ENCODE data around the gene GPR68.

The GPR68 gene, protein sequence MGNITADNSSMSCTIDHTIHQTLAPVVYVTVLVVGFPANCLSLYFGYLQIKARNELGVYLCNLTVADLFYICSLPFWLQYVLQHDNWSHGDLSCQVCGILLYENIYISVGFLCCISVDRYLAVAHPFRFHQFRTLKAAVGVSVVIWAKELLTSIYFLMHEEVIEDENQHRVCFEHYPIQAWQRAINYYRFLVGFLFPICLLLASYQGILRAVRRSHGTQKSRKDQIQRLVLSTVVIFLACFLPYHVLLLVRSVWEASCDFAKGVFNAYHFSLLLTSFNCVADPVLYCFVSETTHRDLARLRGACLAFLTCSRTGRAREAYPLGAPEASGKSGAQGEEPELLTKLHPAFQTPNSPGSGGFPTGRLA

DNA sequence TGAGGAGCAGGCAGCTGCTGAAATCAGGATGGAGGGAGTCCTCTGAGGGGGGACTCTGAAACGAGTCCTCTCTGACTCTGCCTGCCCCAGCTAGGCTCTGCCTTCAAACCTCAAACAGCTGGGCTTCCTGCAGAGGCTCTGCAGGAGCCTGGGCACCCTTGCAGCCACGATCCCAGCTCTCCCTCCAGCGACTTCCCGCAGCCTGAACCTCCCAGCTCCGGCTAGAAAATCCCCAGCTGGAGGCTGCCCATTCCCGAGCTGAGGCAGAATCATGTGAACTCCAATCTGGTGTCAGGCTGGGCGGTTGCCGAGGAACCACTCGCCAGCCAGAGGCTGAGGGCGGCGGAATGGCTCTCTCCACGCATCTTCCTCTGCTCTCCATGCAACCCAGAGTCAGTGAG, at the start of gene GPR68:
Gene GPR68 (minus strand): TSS at position 204 of the 401 bp plus-strand sequence. CDS start 9,654 bp downstream, outside the sequence.
- in situ Hi-C loops (cut with MboI; ENCODE audit: low sequenced_read_pairs): no loop called here

DNA sequence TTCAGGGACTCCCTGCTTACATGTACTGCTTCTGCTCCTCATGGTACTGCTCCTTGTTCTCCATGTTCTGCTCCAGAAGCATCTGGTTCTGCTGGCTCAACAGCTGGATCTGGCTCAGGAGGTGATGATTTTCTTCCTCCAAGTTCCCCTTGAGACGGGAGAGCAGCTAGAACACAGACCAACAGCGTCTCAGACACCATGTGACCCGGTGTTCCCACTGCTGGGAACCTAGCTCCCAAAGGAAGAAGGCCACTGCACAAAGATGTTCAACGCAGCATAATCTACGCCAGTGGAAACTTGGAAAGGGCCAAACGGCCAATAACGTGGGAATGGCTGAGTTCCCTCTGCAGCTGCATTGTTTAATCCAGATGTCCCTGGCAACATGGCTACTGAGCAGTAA, 49.6 kb upstream of the GPR68 start:
- in situ Hi-C loops (cut with MboI; ENCODE audit: low sequenced_read_pairs): loop anchor here (25.0 kb wide), 1 partner anchor 382 kb away; no protein-coding TSS in a partner anchor

DNA sequence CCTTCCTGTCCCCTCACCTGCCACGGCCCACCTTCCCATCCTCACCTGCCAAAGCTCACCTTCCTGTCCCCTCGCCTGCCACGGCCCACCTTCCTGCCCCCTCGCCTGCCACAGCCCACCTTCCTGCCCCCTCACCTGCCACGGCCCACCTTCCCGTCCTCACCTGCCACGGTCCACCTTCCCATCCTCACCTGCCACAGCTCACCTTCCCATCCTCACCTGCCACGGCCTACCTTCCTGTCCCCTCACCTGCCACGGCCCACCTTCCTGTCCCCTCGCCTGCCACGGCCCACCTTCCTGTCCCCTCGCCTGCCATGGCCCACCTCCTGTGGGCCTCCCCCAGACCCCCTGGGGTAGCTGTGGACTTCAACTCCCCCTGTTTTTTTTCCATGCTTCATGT, 48.8 kb upstream of the GPR68 start:
- in situ Hi-C loops (cut with MboI; ENCODE audit: low sequenced_read_pairs): loop anchor here (25.0 kb wide), 1 partner anchor 381 kb away; no protein-coding TSS in a partner anchor

DNA sequence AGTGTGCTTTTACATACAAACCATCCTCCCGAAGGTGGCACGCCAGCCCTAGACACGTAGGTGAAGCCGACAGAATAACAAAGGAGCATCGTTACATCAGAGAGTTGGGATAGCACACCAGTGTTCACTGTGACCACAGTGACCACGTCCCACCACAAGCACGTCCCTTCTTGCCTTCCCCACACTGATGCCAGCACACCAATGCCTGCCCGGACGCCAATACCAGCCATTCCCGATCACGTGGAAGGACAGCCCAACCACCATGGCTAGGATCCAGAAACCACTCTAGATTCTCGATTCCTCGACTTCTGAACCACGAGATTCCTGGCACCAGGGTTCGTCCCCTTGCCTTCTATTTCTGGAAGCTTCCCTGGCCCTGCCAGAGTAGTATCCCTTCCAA, 48.0 kb upstream of the GPR68 start:
- in situ Hi-C loops (cut with MboI; ENCODE audit: low sequenced_read_pairs): loop anchor here (25.0 kb wide), 1 partner anchor 380 kb away; no protein-coding TSS in a partner anchor

DNA sequence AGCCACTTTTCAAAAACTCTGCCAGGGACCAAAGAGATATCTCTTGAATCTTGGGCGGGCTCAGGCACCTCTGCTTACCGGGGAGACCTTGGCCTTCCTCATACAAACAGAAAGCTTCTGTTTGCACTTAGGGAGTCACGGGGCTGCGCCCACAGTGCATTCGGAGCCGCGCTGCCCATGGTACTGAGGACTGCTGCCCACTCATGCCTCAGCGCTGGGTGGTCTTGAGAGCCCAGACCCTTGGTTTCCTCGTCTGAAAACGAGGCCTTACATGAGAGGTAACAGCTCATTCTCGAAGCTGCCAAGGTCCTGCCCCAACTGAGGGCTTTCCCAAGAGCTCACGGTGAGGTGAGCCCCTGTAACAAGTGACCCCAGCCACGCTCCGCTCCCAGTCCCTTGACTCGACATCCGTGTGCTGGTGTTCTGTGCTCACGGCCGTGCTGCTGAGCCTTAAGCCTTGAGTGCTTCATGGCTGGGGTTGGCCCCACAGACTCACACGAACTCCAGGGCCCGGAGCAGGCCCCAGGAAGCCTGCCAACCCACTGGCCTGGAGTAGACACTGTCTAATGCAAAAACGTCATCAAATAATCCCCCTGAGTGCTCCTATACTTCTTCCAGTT, 47.4 kb upstream of the GPR68 start:
- in situ Hi-C loops (cut with MboI; ENCODE audit: low sequenced_read_pairs): loop anchor here (25.0 kb wide), 1 partner anchor 380 kb away; no protein-coding TSS in a partner anchor

DNA sequence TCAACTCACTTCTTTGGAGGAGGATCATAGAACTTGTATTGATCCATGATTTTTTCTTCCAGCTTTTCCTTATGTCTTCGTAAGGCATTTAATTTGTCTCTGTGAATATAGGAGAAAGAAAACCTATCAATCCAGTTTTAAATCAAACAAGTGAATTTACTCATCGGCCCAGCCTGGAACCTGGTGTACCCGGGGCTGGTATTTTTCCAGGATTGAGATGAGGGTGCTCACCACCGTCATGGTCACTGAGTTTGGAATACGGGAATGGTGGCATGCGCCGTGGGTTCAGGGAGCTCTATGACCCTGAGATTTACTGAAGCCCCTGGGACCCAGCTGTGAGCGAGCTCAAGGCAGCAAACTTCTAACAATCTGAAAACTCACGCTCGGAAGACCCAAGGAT, 46.5 kb upstream of the GPR68 start:
- in situ Hi-C loops (cut with MboI; ENCODE audit: low sequenced_read_pairs): loop anchor here (25.0 kb wide), 1 partner anchor 379 kb away; no protein-coding TSS in a partner anchor

DNA sequence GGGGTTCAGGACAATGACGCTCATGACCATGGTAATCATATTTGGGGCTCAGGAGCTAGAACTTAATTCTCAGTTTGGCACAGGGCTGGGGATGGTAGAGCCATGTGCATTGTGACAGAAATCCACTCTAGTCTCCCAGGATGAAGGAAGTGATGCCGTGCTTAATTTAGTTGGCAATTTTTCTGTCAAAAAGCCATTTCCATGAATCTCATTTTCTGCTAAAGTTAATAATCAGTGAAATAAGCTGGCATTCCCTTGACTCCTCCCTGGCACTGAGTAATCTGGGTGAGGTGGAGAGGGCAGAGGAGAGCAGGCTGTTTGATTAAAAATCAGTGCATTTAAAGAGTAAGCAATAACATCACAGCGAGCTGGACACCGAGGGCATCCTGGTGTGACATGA, 45.0 kb upstream of the GPR68 start:
- in situ Hi-C loops (cut with MboI; ENCODE audit: low sequenced_read_pairs): loop anchor here (10.0 to 25.0 kb wide), 2 partner anchors 115 to 377 kb away; no protein-coding TSS in a partner anchor

DNA sequence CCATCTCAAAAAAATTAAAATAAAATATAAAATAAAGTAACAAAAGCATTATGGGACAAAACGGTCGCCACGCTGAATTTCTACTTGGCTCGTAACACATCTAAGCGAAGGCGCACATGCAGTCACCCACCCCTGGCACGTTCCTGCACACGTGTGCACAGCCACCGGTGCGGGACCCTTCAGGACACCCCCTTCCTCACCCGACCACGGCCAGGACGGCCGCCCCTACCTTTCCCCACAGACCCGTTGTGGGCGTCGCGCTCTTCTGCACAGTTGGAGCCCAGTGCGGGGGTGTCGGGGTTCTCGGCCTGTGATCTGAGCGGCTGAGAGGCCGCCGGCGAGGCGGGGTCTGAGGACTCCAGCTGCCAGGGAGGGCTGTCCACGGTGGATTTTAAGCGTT, 44.4 kb upstream of the GPR68 start:
- in situ Hi-C loops (cut with MboI; ENCODE audit: low sequenced_read_pairs): loop anchor here (10.0 to 25.0 kb wide), 2 partner anchors 114 to 377 kb away; no protein-coding TSS in a partner anchor

DNA sequence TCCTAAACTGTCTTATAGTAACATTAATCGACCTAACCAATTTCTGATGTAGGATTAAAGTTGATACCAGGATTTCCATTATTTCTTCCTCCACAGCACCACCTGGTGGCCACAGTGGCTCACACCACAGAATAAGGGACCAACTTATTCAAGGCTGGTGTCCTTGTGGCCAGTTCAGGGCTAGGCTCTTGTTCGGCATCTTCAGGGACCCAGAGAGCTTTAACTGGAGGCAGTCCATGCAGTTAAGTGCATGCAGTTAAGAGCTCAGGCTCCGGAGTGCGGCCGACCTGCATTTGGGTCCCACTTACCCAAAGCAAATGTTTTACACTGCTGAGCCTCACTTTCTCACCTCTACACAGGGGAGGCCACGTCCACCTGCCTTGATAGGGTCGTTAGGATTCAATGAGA, 42.0 kb upstream of the GPR68 start:
- in situ Hi-C loops (cut with MboI; ENCODE audit: low sequenced_read_pairs): loop anchor here (10.0 to 25.0 kb wide), 2 partner anchors 112 to 374 kb away; no protein-coding TSS in a partner anchor

DNA sequence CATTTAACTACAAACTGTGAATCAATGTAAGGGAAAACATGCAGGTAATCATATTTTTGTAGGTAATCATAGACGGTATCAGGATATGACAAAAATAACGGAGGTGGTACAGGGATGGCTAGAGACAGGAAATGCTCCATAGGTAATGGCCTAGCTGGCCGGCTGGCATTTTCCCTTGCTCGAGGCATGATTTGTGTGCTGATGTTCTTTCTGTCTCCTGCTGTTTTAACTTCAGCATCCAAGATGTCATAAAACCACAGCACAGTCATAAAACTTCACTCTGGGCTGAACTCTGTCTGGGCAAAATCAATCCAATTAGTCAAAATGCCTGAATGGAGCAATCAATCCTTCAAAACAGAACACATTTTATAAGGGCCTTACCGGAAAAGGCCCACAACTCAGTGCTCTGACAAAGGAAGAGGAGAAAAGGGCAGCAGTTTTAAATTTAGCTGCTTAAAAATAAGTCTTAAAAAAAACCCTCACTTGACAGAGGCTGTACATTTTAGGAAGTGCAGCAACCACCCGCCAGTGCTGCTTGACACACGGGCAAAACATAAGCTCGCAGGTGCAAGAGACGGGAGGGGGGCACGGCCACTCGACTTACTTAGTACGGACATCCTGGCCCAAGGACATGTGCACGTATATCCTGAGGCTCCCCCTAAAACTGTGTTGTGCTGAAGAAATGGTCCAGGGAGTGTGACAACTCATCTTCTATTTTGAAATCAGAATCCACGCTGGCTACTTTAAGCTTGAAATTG, 40.5 kb upstream of the GPR68 start:
- in situ Hi-C loops (cut with MboI; ENCODE audit: low sequenced_read_pairs): loop anchor here (10.0 to 25.0 kb wide), 2 partner anchors 110 to 373 kb away; no protein-coding TSS in a partner anchor

DNA sequence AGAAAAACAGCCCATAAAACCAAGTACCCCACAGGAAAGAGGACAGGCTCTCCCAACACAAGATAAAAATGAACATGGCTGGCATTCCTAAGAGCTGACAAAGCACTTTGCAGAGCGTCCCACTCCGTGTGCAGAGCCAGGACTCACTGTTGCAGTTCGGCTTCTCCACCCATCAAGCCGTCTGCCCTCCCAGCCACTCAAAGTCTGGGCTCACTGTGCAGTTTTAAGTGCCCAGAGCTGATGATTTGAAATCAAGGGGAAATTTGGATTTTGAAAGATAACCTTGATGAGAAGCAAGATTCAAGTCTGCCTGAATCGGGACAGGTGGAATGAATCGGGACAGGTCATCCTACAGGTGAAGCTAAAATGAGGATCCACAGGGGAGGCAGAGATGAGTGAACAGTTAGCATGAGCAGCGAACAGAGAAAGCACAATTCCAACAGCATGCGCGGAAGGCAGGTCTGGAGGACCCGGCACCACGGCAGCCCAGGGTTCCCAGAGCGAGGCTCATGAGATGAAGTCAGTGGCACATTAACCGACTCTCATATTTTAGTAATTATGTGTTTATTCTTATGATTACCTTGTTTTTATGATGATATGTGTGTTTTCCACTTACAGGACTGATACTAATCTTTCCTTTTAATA, 39.8 kb upstream of the GPR68 start:
- in situ Hi-C loops (cut with MboI; ENCODE audit: low sequenced_read_pairs): loop anchor here (10.0 to 25.0 kb wide), 2 partner anchors 109 to 372 kb away; no protein-coding TSS in a partner anchor

DNA sequence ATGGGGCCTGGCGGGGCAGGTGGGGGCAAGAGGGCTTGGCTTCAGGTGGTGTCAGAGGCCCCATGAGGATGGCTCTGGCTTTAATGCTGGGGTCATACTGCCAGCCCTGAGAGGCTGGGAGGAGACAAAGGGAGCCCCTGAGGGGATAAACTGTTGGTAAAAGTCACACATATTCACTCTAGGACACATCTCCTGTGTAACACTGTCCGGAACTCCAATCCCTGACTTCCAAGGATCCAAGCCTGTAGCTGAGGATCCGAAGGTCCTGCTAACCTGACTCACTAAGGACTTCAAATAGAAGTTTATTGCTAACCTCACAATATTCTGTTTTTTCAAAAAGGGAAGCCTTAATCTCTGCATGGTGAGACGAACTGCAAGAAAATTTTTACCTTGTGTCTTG, 39.2 kb upstream of the GPR68 start:
- in situ Hi-C loops (cut with MboI; ENCODE audit: low sequenced_read_pairs): loop anchor here (10.0 to 25.0 kb wide), 2 partner anchors 109 to 371 kb away; no protein-coding TSS in a partner anchor

DNA sequence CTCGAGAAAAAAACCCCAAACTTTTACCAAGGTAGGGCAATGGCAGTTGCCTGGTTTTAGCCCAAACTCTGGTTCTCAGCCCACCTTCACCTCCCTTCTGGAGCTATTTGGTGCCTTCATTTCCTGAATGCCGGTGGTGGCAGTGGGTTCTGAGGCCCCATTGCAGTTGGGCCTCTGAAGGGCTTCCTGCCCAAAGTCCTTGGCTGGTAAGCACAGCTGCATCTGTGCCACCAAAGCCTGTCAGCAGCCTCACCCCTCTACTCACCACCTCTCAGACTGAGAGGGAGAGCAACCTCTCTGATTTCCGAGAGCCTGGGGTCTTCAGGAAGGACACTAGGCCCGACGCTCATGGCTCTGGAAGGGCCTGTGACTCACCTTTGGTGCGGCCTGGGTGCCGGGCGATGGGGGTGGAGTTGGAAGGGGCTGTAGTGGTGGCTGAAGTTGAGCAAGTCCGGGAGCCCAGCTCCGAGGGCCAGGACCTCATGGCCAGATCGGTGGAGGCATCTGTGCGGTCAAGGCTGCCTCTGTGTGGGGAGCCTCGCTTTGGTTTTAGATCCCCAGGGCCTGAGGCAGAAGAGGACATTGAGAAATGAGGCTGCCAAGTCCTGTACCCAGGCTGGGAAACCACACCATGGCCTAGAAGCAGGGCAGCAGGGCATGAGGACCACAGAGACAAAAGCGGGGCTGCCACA, 38.6 kb upstream of the GPR68 start:
- in situ Hi-C loops (cut with MboI; ENCODE audit: low sequenced_read_pairs): loop anchor here (10.0 to 25.0 kb wide), 2 partner anchors 108 to 371 kb away; no protein-coding TSS in a partner anchor

DNA sequence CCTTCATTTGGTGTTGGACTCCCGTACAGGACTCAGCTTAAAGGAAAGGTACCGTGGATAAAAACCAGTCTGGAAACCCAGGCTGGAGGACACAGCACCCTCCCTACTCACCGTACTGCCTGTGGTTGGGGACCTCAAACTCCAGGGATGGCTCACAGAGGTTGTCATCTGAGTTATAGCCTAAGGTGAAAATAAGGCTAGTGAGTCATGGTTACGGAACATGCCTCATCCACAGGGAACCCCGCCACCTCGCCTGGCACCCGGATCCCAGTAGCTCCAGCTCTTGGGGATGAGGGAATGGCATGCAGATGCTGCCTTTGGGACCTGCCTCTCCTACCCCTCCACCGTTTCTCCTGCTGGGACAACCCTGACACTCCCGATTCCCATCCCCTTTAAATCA, 36.8 kb upstream of the GPR68 start:
- in situ Hi-C loops (cut with MboI; ENCODE audit: low sequenced_read_pairs): loop anchor here (10.0 to 25.0 kb wide), 2 partner anchors 107 to 369 kb away; no protein-coding TSS in a partner anchor

DNA sequence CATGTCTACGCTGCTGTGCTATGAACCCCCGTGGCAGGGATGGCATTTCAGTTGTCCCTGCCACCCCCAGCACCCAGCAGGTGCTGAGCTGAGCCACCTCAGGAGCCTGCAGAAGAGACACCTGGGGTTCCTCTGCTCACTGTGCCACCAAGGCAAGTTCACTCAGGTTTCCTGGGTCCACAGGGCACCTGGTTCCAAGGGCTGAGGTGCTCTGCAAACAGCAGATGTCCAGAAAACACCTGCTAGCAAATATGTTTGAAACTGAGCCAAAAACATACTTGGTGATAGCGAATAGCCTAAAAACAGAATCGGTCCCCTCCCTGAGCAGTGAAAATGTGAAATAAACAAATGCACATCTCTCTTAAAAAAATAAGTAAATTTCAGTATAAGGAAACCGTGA, 35.6 kb upstream of the GPR68 start:
- in situ Hi-C loops (cut with MboI; ENCODE audit: low sequenced_read_pairs): loop anchor here (10.0 to 25.0 kb wide), 2 partner anchors 105 to 368 kb away; no protein-coding TSS in a partner anchor

DNA sequence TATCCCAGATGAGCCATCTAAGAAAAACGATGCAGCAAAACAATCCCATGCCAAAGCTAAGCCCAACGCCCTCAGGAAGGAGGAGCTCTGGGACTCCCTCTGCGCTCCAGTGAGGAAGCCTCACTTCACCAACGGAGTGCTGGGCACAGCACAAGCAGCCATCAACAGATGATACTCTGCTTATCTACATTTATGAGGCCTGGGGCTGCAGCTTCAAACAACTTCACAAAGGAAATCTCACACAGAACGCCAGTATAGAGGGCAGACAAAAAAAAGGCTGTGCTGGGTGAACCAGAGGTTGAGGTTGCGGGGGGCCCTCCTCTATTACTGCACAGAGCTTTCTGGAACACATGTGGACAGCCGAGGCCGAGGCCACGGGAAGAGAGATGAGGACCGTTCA, 34.9 kb upstream of the GPR68 start:
- in situ Hi-C loops (cut with MboI; ENCODE audit: low sequenced_read_pairs): loop anchor here (25.0 kb wide), 1 partner anchor 367 kb away; no protein-coding TSS in a partner anchor

DNA sequence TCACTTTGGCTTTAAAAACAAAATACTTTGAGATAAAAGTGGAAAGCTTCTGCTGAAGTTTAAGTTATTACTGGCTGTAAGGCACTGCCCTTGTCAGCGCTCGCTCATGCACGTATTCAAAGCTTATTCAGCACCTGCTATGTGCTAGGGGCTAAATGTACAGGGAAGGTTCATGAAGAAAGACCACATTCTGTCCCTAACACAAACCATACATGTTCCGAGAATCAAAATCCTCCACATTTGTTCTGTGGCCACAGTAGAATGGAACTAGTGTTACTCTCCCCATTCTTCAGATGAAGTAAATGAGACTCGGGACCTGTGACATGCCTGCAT, 33.8 kb upstream of the GPR68 start:
- in situ Hi-C loops (cut with MboI; ENCODE audit: low sequenced_read_pairs): loop anchor here (25.0 kb wide), 1 partner anchor 366 kb away; no protein-coding TSS in a partner anchor

DNA sequence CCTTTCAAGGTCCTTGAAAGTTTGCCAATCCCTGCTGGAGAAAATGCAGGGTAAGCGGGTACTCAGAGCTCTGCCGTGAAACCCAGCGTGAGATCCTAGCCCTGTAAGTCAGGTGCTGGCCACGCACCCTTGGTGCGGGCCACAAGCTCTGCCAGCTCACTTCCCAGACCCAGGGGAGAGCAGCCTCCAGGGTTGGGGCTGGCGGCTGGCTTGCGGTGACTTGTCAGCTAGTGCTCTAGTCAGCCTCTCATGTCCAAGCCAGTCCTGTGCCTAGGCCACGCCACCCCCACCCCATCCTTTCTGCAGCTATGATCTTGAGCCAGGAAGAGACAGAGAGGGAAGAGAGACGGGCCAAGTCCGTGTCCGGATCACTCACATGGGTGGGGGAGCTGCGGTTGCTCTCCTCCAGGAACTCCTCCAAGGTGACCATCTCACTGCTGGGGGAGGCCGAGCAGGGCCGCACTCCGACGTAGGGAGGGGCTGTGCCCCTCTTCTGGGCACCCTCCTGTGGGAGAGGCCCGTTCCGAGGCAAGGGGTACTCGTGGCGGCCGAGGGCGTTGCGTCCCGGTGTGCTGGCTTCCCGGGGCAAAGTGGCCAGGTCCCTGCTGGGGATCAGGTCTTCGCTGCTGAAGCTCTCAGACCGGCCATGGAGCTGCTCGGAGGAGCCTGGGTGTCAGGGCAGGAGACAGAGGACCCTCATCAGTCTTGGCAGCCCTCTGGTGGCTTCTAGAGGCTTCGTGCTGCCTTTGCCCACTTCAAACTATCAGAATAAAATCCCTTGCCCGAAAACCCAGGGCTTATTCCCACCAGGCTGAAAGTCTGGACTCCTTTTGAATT, 33.3 kb upstream of the GPR68 start:
- in situ Hi-C loops (cut with MboI; ENCODE audit: low sequenced_read_pairs): loop anchor here (25.0 kb wide), 1 partner anchor 365 kb away; no protein-coding TSS in a partner anchor

Data from HL-60/S4 treated with phorbol 12-myristate 13-acetate at 8.2 ng/mL for 4 days and 3 days (cell line).